Measurements from ENCODE around the gene USP1. TPM values are rescaled to one million over a fixed set of nuclear protein-coding genes. Genes with fewer than 3 reads are reported as not detected.

Gene USP1
- total RNA-seq, 1 donor from 2014 or later: 44.2 TPM

DNA sequence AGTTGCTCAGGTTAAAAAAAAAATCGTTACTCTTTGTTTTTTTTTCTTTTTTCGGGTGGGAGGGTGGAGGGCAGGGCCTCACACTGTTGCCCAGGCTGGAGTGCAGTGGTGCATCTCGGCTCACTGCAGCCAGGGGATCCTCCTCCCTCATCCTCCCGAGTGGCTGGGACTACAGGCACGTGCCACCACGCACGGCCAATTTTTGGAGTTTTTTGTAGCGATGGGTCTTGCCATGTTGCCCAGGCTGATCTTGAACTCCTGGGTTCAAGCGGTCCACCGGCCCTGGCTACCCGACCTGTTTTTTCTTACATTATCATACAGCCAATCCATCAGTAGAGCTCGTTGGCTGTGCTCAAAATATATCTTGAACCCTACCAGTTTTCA is 2.2 kb upstream of the USP1 start:
- Mint-ChIP-seq H3K4me3 (peak overlapping the region; percentile 70), H3K36me3 (peaks cover 5% of the 10 kb centered on the region), H3K4me1 (ENCODE audit: unreplicated experiment) (peaks cover 12% of the 10 kb centered on the region), H3K27me3 (no peaks in the 10 kb centered on the region), H3K9me3 (peaks cover 6% of the 10 kb centered on the region), H3K27ac (peak overlapping the region; percentile 69)
- TF ChIP-seq, protein P1, sequence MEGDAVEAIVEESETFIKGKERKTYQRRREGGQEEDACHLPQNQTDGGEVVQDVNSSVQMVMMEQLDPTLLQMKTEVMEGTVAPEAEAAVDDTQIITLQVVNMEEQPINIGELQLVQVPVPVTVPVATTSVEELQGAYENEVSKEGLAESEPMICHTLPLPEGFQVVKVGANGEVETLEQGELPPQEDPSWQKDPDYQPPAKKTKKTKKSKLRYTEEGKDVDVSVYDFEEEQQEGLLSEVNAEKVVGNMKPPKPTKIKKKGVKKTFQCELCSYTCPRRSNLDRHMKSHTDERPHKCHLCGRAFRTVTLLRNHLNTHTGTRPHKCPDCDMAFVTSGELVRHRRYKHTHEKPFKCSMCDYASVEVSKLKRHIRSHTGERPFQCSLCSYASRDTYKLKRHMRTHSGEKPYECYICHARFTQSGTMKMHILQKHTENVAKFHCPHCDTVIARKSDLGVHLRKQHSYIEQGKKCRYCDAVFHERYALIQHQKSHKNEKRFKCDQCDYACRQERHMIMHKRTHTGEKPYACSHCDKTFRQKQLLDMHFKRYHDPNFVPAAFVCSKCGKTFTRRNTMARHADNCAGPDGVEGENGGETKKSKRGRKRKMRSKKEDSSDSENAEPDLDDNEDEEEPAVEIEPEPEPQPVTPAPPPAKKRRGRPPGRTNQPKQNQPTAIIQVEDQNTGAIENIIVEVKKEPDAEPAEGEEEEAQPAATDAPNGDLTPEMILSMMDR (conservative IDR thresholded peaks at IDR 0.05): no peak
- no peak for DNase-seq (ENCODE audit: extremely low spot score, unreplicated experiment)

DNA sequence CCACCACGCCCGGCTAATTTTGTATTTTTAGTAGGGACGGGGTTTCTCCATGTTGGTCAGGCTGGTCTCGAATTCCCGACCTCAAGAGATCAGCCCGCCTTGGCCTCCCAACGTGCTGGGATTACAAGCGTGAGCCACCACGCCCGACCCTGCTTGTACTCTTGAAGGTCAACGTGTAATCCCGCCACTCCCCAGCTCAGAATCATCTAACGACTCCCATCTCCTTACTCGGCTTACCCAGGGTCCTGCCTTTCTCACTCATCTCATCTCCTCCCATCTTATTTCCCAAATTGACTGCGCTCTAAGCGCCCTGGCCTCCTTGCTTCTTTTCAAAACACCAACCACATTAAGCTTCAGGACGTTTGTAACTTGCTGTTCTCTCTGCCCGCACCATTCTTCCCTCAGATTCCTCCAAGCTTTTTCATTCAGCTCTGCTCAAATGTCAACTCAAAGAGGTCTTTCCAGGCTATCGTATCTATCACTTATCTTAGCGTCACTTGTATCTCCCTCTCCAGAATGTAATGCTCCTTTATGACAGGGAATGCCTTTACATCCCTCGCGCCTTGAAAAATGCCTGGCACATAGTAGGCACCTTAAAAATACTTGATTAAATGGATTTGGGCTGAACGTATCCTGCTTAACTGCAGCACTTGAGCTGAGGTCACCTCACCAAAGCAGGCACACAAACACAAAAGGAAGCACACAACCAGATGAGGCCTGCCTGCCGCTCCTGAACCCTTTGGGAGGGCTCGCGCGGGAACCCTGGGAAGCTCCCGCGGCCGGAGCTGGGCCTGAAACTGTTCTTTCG is 1.4 kb upstream of the USP1 start:
- peaks cover 7% of the 10 kb centered on the region for H3K36me3 Mint-ChIP-seq
- TF ChIP-seq, protein P1 (conservative IDR thresholded peaks at IDR 0.05): no peak
- peaks cover 19% of the 10 kb centered on the region for H3K4me1 Mint-ChIP-seq (ENCODE audit: unreplicated experiment)
- H3K27me3 Mint-ChIP-seq: no peaks in the 10 kb centered on the region
- H3K27ac Mint-ChIP-seq: peak overlapping the region; percentile 98
- H3K4me3 Mint-ChIP-seq: peak overlapping the region; percentile 95
- DNase-seq (ENCODE audit: extremely low spot score, unreplicated experiment): no peak
- H3K9me3 Mint-ChIP-seq: peaks cover 6% of the 10 kb centered on the region

DNA sequence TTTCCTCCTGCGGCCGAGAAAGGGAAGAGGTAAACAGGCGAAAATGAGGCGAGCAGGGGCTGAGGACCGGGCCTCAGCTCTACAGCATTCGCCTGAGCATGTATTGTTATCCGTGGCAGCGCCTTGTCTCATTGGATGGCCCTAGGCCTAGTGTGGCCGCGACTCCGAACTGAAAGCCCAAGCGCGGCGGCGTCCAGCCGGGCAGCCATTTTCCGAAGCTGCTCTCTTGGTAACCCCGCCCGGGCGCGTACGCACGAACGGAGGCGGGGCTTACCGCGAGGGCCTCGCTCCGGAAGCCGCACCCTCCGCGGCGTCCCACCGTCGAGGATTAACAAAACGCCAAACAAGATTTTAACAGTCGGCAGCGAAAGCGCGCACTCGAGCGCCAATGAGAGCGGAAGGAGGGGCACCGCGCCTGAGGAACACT is 797 bp upstream of the USP1 start:
- Mint-ChIP-seq H3K4me3 (peak overlapping the region; percentile 95), H3K36me3 (peaks cover 10% of the 10 kb centered on the region), H3K27me3 (no peaks in the 10 kb centered on the region), H3K27ac (peak overlapping the region; percentile 98), H3K9me3 (peaks cover 6% of the 10 kb centered on the region), H3K4me1 (ENCODE audit: unreplicated experiment) (peaks cover 19% of the 10 kb centered on the region)
- TF ChIP-seq, protein P1 (conservative IDR thresholded peaks at IDR 0.05): no peak
- peak; percentile 98 for DNase-seq (ENCODE audit: extremely low spot score, unreplicated experiment)

DNA sequence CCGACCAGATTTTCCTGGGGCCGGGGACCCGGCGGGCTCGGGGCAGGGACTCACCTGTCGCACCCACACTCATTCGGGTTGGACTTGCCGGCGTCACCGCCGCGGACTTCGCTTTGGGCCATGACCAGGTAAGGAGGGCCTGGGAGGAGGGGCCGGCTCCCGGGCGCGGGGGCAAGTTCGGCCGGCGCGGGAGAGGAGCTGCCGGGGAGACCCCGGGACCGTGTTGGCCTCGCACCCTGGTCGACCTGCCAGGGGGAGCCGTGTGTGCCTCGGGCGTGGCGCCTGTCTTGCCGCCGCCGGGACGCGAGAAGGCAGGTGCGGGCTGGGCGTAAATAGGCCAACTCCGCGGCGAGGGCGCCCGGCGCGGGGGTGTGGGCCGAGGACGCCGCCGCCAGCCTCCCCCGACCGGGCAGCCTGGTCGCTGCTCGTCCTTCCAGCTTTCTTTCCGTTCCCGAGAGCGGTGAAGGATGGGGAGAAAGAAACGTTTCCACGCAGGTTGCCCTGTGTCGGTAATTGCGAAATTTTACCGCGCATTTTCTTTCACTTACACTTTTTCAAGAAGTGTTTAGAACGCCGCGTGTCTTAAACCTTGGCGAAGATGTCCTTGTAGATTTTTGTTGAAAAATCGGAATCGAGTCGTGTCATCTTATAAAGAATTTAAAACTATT is 558 bp downstream of the USP1 start:
- H3K4me1 Mint-ChIP-seq (ENCODE audit: unreplicated experiment): peaks cover 19% of the 10 kb centered on the region

DNA sequence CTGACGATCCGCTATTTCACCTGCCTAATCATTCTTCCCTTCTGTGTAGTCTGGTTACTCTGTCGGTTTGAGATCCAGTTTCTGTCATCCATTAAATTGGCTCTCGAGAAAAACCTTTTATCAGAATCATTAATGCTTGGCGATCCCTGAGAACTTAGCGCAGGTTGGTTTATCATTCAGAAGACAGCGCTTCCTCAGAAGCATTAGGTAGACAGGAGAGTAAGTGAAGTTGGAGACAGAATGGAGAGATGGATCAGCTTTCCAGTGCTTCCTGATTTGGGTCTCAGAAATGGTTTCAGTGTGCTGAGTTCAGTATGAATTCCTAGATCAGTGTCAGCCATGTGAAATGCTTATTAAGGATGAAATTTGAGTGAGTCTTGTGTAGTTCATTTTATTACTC is 1.3 kb downstream of the USP1 start:
- Mint-ChIP-seq H3K4me3 (peak overlapping the region; percentile 93), H3K9me3 (peaks cover 6% of the 10 kb centered on the region), H3K27ac (peak overlapping the region; percentile 75), H3K27me3 (no peaks in the 10 kb centered on the region), H3K4me1 (ENCODE audit: unreplicated experiment) (peaks cover 19% of the 10 kb centered on the region), H3K36me3 (peaks cover 22% of the 10 kb centered on the region)
- no peak for DNase-seq (ENCODE audit: extremely low spot score, unreplicated experiment)
- TF ChIP-seq, protein P1 (conservative IDR thresholded peaks at IDR 0.05): no peak

More for the DNA sequence above, 558 bp downstream of the USP1 start:
- H3K27ac Mint-ChIP-seq: peak overlapping the region; percentile 98
- H3K4me3 Mint-ChIP-seq: peak overlapping the region; percentile 95
- peaks cover 22% of the 10 kb centered on the region for H3K36me3 Mint-ChIP-seq
- no peak for DNase-seq (ENCODE audit: extremely low spot score, unreplicated experiment)
- no peaks in the 10 kb centered on the region for H3K27me3 Mint-ChIP-seq
- TF ChIP-seq, protein P1 (conservative IDR thresholded peaks at IDR 0.05): peak; percentile 4
- peaks cover 6% of the 10 kb centered on the region for H3K9me3 Mint-ChIP-seq

Measured in type B pancreatic cell (in vitro differentiated cells).